GM12878 (cell line): ENCODE measurements around the gene BRAT1.
"Not testable (repeated sequence)": the region's sequence is repeated elsewhere in the genome, so short reads cannot be mapped to it uniquely, and the experiment has no call there.

ENCODE experiments used
- FOS ChIP-seq: IDR thresholded peaks from 3 replicates; pipeline ENCODE4 v1.6.1; 2011; ENCODE audit warnings: borderline replicate concordance; ENCODE audit not compliant: insufficient read length; ENCODE audit errors: extremely low read depth
- KAT2A ChIP-seq: conservative IDR thresholded peaks from 2 replicates; pipeline ENCODE4 v1.6.1; 2011; ENCODE audit warnings: low read depth, low read length; ENCODE audit not compliant: control insufficient read depth
- NRF1 ChIP-seq: conservative IDR thresholded peaks from 2 replicates; pipeline ENCODE4 v1.6.1; 2011; ENCODE audit warnings: mild to moderate bottlenecking, low read depth, low read length, improper control_type of control experiment
- RAD21 ChIP-seq: IDR thresholded peaks from 2 replicates; pipeline ENCODE4 v1.6.1; 2011; ENCODE audit warnings: mild to moderate bottlenecking, low read depth, low read length, moderate library complexity; ENCODE audit not compliant: insufficient read depth
- TF ChIP-seq, protein P1 (sequence below): fragments of 450-650 bp; IDR thresholded peaks from 2 replicates; pipeline ENCODE4 v1.6.1; 2017; ENCODE audit warnings: antibody characterized with exemption, mild to moderate bottlenecking, moderate library complexity
- TF ChIP-seq, protein P2 (sequence below), 3 experiments: IDR thresholded peaks in 2 of 3; conservative IDR thresholded peaks in 1 of 3; 2 replicates each; pipeline ENCODE4 v1.5.1; 2011; ENCODE audit warnings: low read depth in 3 of 3, low read length in 3 of 3, mild to moderate bottlenecking in 3 of 3, control low read depth in 2 of 3, moderate library complexity in 2 of 3, inconsistent platforms in 1 of 3, mixed read lengths in 1 of 3; ENCODE audit not compliant: control insufficient read depth in 2 of 3, insufficient read depth in 1 of 3; ENCODE audit errors: extremely low read depth in 1 of 3
- TF ChIP-seq, protein P3 (sequence below): IDR thresholded peaks from 2 replicates; pipeline ENCODE4 v1.6.1; 2012; ENCODE audit warnings: improper control_type of control experiment, low read depth, low read length; ENCODE audit not compliant: insufficient replicate concordance

DNA sequence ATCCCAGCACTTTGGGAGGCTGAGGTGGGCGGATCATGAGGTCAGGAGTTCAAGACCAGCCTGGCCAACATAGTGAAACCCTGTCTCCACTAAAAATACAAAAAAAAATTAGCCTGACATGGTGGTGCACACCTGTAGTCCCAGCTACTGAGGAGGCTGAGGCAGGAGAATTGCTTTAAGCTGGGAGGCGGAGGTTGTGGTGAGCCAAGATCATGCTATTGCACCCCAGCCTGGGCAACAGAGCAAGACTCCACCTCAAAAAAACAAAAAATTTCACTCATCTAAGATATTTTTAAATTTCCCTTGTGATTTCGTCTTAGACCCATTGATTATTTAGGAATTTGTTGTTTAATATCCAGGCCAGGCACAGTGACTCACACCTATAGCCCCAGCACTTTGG, 8.6 kb upstream of the BRAT1 start:
- TF ChIP-seq, protein P1, sequence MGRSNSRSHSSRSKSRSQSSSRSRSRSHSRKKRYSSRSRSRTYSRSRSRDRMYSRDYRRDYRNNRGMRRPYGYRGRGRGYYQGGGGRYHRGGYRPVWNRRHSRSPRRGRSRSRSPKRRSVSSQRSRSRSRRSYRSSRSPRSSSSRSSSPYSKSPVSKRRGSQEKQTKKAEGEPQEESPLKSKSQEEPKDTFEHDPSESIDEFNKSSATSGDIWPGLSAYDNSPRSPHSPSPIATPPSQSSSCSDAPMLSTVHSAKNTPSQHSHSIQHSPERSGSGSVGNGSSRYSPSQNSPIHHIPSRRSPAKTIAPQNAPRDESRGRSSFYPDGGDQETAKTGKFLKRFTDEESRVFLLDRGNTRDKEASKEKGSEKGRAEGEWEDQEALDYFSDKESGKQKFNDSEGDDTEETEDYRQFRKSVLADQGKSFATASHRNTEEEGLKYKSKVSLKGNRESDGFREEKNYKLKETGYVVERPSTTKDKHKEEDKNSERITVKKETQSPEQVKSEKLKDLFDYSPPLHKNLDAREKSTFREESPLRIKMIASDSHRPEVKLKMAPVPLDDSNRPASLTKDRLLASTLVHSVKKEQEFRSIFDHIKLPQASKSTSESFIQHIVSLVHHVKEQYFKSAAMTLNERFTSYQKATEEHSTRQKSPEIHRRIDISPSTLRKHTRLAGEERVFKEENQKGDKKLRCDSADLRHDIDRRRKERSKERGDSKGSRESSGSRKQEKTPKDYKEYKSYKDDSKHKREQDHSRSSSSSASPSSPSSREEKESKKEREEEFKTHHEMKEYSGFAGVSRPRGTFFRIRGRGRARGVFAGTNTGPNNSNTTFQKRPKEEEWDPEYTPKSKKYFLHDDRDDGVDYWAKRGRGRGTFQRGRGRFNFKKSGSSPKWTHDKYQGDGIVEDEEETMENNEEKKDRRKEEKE = not testable (repeated sequence)
- TF ChIP-seq, protein P2, sequence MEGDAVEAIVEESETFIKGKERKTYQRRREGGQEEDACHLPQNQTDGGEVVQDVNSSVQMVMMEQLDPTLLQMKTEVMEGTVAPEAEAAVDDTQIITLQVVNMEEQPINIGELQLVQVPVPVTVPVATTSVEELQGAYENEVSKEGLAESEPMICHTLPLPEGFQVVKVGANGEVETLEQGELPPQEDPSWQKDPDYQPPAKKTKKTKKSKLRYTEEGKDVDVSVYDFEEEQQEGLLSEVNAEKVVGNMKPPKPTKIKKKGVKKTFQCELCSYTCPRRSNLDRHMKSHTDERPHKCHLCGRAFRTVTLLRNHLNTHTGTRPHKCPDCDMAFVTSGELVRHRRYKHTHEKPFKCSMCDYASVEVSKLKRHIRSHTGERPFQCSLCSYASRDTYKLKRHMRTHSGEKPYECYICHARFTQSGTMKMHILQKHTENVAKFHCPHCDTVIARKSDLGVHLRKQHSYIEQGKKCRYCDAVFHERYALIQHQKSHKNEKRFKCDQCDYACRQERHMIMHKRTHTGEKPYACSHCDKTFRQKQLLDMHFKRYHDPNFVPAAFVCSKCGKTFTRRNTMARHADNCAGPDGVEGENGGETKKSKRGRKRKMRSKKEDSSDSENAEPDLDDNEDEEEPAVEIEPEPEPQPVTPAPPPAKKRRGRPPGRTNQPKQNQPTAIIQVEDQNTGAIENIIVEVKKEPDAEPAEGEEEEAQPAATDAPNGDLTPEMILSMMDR (IDR thresholded peaks at IDR 0.05 in 2 of 3, conservative IDR thresholded peaks at IDR 0.05 in 1 of 3; ENCODE audit: control insufficient read depth in 2 of 3, extremely low read depth in 1 of 3, insufficient read depth in 1 of 3, low read depth in 3 of 3, low read length in 3 of 3) = not testable (repeated sequence)
- not testable (repeated sequence) for TF ChIP-seq RAD21, FOS, NRF1, KAT2A
- TF ChIP-seq, protein P3, sequence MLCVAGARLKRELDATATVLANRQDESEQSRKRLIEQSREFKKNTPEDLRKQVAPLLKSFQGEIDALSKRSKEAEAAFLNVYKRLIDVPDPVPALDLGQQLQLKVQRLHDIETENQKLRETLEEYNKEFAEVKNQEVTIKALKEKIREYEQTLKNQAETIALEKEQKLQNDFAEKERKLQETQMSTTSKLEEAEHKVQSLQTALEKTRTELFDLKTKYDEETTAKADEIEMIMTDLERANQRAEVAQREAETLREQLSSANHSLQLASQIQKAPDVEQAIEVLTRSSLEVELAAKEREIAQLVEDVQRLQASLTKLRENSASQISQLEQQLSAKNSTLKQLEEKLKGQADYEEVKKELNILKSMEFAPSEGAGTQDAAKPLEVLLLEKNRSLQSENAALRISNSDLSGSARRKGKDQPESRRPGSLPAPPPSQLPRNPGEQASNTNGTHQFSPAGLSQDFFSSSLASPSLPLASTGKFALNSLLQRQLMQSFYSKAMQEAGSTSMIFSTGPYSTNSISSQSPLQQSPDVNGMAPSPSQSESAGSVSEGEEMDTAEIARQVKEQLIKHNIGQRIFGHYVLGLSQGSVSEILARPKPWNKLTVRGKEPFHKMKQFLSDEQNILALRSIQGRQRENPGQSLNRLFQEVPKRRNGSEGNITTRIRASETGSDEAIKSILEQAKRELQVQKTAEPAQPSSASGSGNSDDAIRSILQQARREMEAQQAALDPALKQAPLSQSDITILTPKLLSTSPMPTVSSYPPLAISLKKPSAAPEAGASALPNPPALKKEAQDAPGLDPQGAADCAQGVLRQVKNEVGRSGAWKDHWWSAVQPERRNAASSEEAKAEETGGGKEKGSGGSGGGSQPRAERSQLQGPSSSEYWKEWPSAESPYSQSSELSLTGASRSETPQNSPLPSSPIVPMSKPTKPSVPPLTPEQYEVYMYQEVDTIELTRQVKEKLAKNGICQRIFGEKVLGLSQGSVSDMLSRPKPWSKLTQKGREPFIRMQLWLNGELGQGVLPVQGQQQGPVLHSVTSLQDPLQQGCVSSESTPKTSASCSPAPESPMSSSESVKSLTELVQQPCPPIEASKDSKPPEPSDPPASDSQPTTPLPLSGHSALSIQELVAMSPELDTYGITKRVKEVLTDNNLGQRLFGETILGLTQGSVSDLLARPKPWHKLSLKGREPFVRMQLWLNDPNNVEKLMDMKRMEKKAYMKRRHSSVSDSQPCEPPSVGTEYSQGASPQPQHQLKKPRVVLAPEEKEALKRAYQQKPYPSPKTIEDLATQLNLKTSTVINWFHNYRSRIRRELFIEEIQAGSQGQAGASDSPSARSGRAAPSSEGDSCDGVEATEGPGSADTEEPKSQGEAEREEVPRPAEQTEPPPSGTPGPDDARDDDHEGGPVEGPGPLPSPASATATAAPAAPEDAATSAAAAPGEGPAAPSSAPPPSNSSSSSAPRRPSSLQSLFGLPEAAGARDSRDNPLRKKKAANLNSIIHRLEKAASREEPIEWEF = not testable (repeated sequence)
